Subcutaneous adipose tissue (tissue), 4 donors: ENCODE data around the gene MAPK10. TPM values are rescaled to one million over a fixed set of nuclear protein-coding genes. Genes with fewer than 3 reads are reported as not detected.

Experiments used
- CTCF ChIP-seq: fragments of 450-650 bp; IDR thresholded peaks from one replicate; pipeline ENCODE4 v1.5.1; 2016; ENCODE audit warnings: low read depth, mild to moderate bottlenecking, control low read depth, antibody characterized with exemption, moderate library complexity
- small RNA-seq: library from RNA; depleted of rRNA; stranded (forward); fragments of <200 nt; gene quantifications from one replicate; pipeline ENCODE3, GENCODE V24; 2016
- total RNA-seq, 4 donors: library from RNA; depleted of rRNA; stranded (reverse); fragments of >200 nt; gene quantifications; one replicate each; pipeline ENCODE4 v1.1.0, GENCODE V29; 2016

The MAPK10 gene
- total RNA-seq, 4 donors from 2014 or later: 12.9 to 61.6 (median 34.8) TPM

- no peak for TF ChIP-seq CTCF
Measured at GRCh38 chr4:85946821-85947220, 413.0 kb downstream of the MAPK10 start.

- no peak for TF ChIP-seq CTCF
Measured at GRCh38 chr4:85942107-85942506, 417.7 kb downstream of the MAPK10 start.

- no peak for TF ChIP-seq CTCF
Measured at GRCh38 chr4:85940151-85940550, 419.7 kb downstream of the MAPK10 start.

Small RNAs within 50 kb of the gene (small RNA-seq; reads per million reads assigned to genes)
- gene RN7SKP96: not detected

Other genes with a start within 250 kb of the MAPK10 start
- gene PTPN13, start 234.3 kb upstream of the MAPK10 start, total RNA-seq: 10 to 100 TPM; 28.6 to 37.5 (median 33.0) TPM